ENCODE results near the gene DGKH.

Gene DGKH

DNA sequence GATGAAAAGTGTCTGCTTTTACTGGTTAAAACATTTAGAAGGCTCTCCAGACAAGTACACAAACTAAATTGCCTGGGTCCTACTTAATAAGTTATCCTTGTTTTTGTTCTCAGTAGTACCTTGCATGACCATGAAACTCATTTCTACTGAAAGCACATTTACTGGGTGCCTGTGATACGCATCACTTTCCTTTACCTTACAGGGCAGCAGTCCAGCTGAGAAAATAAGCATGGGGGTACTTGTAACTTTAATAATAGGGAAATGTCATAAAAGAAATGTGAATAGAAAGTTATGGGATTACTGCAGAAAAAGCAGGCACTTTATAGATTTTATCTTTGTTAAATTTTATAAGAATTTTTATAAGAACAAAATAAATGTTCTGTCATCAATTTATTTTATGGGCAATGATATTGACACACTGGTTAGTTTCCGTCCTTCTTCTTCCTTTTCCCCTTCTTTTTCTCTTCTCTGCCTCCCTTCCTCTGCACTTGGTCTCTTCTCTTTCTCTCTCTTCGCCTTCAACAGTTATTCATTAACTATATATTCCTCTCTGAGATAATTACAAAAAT, 116.2 kb downstream of the DGKH start:
- no peaks in the 10 kb centered on the region for H3K9me3 ChIP-seq (ENCODE audit: severe bottlenecking)
- DNase-seq = no peak
- H3K36me3 ChIP-seq = no peaks in the 10 kb centered on the region
- TF ChIP-seq, protein P1, sequence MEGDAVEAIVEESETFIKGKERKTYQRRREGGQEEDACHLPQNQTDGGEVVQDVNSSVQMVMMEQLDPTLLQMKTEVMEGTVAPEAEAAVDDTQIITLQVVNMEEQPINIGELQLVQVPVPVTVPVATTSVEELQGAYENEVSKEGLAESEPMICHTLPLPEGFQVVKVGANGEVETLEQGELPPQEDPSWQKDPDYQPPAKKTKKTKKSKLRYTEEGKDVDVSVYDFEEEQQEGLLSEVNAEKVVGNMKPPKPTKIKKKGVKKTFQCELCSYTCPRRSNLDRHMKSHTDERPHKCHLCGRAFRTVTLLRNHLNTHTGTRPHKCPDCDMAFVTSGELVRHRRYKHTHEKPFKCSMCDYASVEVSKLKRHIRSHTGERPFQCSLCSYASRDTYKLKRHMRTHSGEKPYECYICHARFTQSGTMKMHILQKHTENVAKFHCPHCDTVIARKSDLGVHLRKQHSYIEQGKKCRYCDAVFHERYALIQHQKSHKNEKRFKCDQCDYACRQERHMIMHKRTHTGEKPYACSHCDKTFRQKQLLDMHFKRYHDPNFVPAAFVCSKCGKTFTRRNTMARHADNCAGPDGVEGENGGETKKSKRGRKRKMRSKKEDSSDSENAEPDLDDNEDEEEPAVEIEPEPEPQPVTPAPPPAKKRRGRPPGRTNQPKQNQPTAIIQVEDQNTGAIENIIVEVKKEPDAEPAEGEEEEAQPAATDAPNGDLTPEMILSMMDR (IDR thresholded peaks at IDR 0.05; ENCODE audit: low read depth, low read length) = no peak
- no peak overlapping the region for H3K27ac ChIP-seq
- H3K27me3 ChIP-seq (ENCODE audit: insufficient read depth, low read depth, severe bottlenecking) = no peaks in the 10 kb centered on the region
- no peak overlapping the region for H3K4me3 ChIP-seq (ENCODE audit: low read depth, low read length)

DNA sequence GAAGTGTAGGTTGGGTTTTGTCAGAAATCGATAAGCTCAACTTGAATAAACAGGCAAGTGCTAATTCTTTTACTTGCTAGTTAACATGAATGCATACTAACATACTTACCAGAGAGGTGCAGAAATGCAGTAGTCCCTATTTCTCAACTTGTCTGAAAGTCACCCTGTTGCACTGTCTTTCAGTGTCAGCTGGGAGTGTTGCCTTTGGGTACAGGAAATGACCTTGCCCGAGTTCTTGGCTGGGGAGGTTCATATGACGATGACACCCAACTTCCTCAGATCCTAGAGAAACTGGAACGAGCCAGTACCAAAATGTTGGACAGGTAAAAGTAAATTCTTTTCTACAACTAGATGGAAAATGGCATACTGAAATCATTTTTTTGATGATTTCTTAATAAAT, 120.0 kb downstream of the DGKH start:
- no peak overlapping the region for H3K4me3 ChIP-seq (ENCODE audit: low read depth, low read length)
- H3K9me3 ChIP-seq (ENCODE audit: severe bottlenecking) = no peaks in the 10 kb centered on the region
- no peak for DNase-seq
- no peak overlapping the region for H3K27ac ChIP-seq
- H3K27me3 ChIP-seq (ENCODE audit: insufficient read depth, low read depth, severe bottlenecking) = no peaks in the 10 kb centered on the region
- no peaks in the 10 kb centered on the region for H3K36me3 ChIP-seq
- TF ChIP-seq, protein P1 (IDR thresholded peaks at IDR 0.05; ENCODE audit: low read depth, low read length) = no peak

DNA sequence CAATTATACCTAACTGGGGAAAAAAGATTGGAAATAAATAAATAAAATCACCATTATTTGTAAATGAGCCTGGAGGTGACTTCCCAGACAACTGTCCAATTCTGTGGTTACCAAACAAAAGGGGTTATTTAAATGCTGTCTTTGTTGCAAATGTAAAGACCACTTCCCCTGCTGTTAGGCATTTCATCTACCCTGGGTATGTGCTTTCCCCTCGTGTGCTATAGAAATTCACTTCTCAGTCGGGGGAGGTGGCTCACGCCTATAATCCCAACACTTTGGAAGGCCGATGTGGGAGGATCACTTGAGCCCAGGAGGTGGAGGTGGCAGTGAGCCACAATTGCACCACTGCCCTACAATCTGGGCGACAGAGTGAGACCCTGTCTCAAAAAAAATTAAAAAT, 121.6 kb downstream of the DGKH start:
- TF ChIP-seq, protein P1 (IDR thresholded peaks at IDR 0.05; ENCODE audit: low read depth, low read length) = no peak
- Histone ChIP-seq H3K36me3 (no peaks in the 10 kb centered on the region), H3K27ac (no peak overlapping the region)

DNA sequence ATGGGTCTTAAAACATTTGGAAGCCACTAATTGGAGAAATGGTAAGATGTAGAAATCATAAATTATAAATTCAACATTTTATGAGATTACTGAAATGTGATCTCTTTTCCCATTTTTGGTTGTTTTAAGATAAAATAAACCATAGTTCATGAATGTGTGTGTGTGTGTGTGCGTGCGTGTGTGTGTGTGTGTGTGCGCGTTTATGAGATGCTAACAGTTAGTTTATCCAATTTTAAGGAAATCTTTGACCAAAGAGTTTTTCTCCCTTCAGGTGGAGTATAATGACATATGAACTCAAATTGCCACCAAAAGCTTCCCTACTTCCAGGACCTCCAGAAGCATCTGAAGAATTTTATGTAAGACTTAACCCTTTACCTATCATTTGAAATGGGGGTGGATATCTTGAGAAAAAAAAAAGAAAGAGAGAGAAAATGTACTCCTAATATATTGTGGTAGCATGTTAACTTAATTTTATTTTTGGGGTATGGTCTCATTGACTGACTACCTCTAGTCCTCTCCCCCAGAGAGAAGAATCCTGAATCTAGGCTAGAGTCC, 125.4 kb downstream of the DGKH start:
- Histone ChIP-seq H3K4me3 (ENCODE audit: low read depth, low read length) (no peak overlapping the region), H3K9me3 (ENCODE audit: severe bottlenecking) (no peaks in the 10 kb centered on the region), H3K36me3 (no peaks in the 10 kb centered on the region), H3K27me3 (ENCODE audit: insufficient read depth, low read depth, severe bottlenecking) (no peaks in the 10 kb centered on the region), H3K27ac (no peak overlapping the region)
- no peak for DNase-seq
- TF ChIP-seq, protein P1 (IDR thresholded peaks at IDR 0.05; ENCODE audit: low read depth, low read length) = no peak

More for the DNA sequence above, 121.6 kb downstream of the DGKH start:
- no peaks in the 10 kb centered on the region for H3K9me3 ChIP-seq (ENCODE audit: severe bottlenecking)
- H3K4me3 ChIP-seq (ENCODE audit: low read depth, low read length) = no peak overlapping the region
- no peak for DNase-seq
- no peaks in the 10 kb centered on the region for H3K27me3 ChIP-seq (ENCODE audit: insufficient read depth, low read depth, severe bottlenecking)

DNA sequence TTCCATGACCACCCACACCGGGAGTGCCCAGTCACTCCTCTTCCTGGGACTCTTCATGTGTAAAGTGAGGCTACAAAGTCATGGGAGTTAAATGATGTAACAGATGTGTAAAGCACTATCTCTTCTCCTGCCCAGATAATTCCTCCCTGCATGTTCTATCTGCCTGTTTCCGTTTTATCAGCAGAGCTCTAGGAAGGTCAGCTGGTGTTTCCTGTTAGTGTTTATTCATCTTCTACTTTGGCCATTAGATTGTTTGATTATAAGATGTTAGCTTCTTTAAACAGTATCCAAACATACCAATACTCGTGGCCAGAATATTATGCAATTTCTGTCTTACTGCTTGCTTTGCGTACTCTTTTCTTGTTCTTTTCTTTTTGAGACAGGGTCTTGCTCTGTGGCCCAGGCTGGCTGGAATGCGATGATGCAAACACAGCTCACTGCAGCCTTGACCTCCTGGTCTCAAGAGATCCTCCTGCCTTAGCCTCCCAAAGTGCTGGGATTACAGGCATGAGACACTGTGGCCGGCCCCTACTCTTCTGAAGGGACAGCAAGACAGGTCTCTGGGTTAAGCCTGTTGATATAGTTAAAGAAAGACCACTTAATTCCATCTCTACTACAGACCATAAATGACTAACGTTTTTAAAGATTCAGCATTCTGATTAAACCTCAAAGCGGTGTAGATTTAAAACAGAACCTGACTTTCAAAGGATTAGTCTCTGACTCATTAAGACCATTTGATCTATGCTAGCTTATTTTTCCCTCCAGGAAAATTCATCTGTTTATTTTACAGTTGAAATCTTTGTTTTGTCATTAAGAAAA, 126.1 kb downstream of the DGKH start:
- no peaks in the 10 kb centered on the region for H3K9me3 ChIP-seq (ENCODE audit: severe bottlenecking)
- TF ChIP-seq, protein P1 (IDR thresholded peaks at IDR 0.05; ENCODE audit: low read depth, low read length) = no peak
- H3K4me3 ChIP-seq (ENCODE audit: low read depth, low read length) = no peak overlapping the region
- no peaks in the 10 kb centered on the region for H3K27me3 ChIP-seq (ENCODE audit: insufficient read depth, low read depth, severe bottlenecking)
- no peaks in the 10 kb centered on the region for H3K36me3 ChIP-seq
- no peak for DNase-seq
- no peak overlapping the region for H3K27ac ChIP-seq
